Prostate gland (tissue), 2 donors: ENCODE data around the gene TIA1. TPM values are rescaled to one million over a fixed set of nuclear protein-coding genes. Genes with fewer than 3 reads are reported as not detected.

Source experiments
- DNase-seq: peaks from one replicate; pipeline ENCODE4 v3.0.0-alpha.2; 2019; ENCODE audit warnings: low spot score
- H3K27ac ChIP-seq, 2 donors: fragments of 200-600 bp; sonication (generic); 2 replicates each; pipeline ENCODE4 v1.5.1; 2017 to 2019
- H3K27me3 ChIP-seq: fragments of 200-600 bp; sonication (generic); replicated peaks from 2 replicates; pipeline ENCODE4 v1.5.1; 2019; ENCODE audit not compliant: insufficient read depth
- H3K36me3 ChIP-seq, 2 donors: fragments of 200-600 bp; sonication (generic); 1 replicate in 1 of 2; 2 replicates in 1 of 2; pipeline versions ENCODE4 v1.5.1 to v1.8.1; 2017 to 2019
- H3K4me1 ChIP-seq: fragments of 200-600 bp; sonication (generic); replicated peaks from 2 replicates; pipeline ENCODE4 v1.5.1; 2019
- H3K4me3 ChIP-seq, 2 donors: fragments of 200-600 bp; sonication (generic); 2 replicates each; pipeline ENCODE4 v1.5.1; 2017 to 2019
- H3K9me3 ChIP-seq: fragments of 200-600 bp; sonication (generic); 2 replicates; pipeline ENCODE4 v1.5.1; 2017
- POLR2A ChIP-seq: fragments of 450-650 bp; IDR thresholded peaks from one replicate; pipeline ENCODE4 v1.6.1; 2016; ENCODE audit warnings: antibody characterized with exemption, mild to moderate bottlenecking
- POLR2AphosphoS5 ChIP-seq: sonication (generic); formaldehyde crosslinking; IDR thresholded peaks from one replicate; pipeline ENCODE4 v1.6.1; 2017; ENCODE audit warnings: antibody characterized with exemption
- WGBS: methylation state at CpG from one replicate; pipeline ENCODE4 v1.1.5; 2018; 5-methylcytosine and 5-hydroxymethylcytosine counted together
- intact Hi-C: fragments of 100-400 bp; cut with DNase I; formaldehyde crosslinking; loops from one replicate; pipeline ENCODE4 v1.14.2; 2022
- microRNA counts, 2 donors: library from miRNA; unstranded; fragments of <30 nt; microRNA quantifications; one replicate each; lab custom pipeline; 2016 to 2017
- microRNA-seq: library from miRNA; unstranded; fragments of <30 nt; microRNA quantifications from one replicate; pipeline ENCODE4, GENCODE V29; 2016
- small RNA-seq, 2 donors: library from RNA; depleted of rRNA; stranded (forward); fragments of <200 nt; gene quantifications; one replicate each; pipeline ENCODE3, GENCODE V24; 2016
- total RNA-seq, 2 donors: library from RNA; depleted of rRNA; stranded (reverse); fragments of >200 nt; gene quantifications; one replicate each; pipeline ENCODE4 v1.1.0, GENCODE V29; 2016
- TF ChIP-seq, protein P1 (sequence below), 4 experiments: fragments of 200-600 bp in 2 of 4; fragments of 450-650 bp in 2 of 4; sonication (generic) in 2 of 4; IDR thresholded peaks; 1 replicate in 3 of 4; 2 replicates in 1 of 4; pipeline ENCODE4 v1.5.1; 2016 to 2019; ENCODE audit warnings: antibody characterized with exemption in 4 of 4, mild to moderate bottlenecking in 2 of 4, moderate library complexity in 2 of 4

Gene TIA1
- total RNA-seq, 2 donors from 2014 or later, result 65.3 to 100 TPM

DNA sequence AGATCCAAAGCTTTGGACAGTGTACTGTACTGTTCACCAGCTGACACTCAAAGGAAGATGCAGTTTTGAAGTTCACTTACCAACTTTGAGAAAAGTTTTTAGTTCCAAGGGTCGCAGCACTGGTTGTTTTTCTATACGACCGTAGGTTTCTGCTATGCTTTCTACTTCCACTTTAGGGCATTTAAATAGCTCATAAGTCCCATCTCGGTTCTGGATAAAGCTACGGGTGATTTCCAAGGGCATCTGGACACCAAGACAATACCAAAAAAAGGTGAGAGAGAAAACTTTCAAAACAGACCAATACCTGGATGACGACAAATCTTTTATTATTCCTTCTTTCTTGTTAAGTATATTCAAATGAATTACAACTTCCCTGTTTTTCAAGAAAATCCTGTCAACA is 87.9 kb downstream of the TIA1 start:
- H3K36me3 ChIP-seq, result no peaks in the 10 kb centered on the region
- no peaks in the 10 kb centered on the region for H3K9me3 ChIP-seq
- no peaks in the 10 kb centered on the region for H3K27me3 ChIP-seq
- H3K4me3 ChIP-seq, result no peak overlapping the region
- H3K27ac ChIP-seq, result no peak overlapping the region
- H3K4me1 ChIP-seq, result no peaks in the 10 kb centered on the region
- 82% methylated on average over 6 of the region's 6 CpGs for WGBS
- intact Hi-C loops, result no loop called here
- no peak for DNase-seq
- TF ChIP-seq, protein P1, sequence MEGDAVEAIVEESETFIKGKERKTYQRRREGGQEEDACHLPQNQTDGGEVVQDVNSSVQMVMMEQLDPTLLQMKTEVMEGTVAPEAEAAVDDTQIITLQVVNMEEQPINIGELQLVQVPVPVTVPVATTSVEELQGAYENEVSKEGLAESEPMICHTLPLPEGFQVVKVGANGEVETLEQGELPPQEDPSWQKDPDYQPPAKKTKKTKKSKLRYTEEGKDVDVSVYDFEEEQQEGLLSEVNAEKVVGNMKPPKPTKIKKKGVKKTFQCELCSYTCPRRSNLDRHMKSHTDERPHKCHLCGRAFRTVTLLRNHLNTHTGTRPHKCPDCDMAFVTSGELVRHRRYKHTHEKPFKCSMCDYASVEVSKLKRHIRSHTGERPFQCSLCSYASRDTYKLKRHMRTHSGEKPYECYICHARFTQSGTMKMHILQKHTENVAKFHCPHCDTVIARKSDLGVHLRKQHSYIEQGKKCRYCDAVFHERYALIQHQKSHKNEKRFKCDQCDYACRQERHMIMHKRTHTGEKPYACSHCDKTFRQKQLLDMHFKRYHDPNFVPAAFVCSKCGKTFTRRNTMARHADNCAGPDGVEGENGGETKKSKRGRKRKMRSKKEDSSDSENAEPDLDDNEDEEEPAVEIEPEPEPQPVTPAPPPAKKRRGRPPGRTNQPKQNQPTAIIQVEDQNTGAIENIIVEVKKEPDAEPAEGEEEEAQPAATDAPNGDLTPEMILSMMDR (IDR thresholded peaks at IDR 0.05), result no peak
- TF ChIP-seq POLR2A (no peak), POLR2AphosphoS5 (no peak)

MicroRNA genes within 50 kb of the gene (microRNA counts, 767-probe panel; counts per million panel counts)
- 0 to 431 counts per million in 2 donors for microRNA hsa-miR-1285-3p (lab: Ali Mortazavi, UCI)

Small RNAs within 50 kb of the gene (microRNA-seq; reads per million reads assigned to microRNA genes)
- gene MIR1285-2, result not detected

Small RNAs within 50 kb of the gene (small RNA-seq; reads per million reads assigned to genes)
- gene AC016700.2 (0 reads per million in 2 donors), gene MIR1285-2 (0 reads per million in 2 donors)

Other genes with a start within 250 kb of the TIA1 start
- gene PCBP1, start 161.2 kb downstream of the TIA1 start, total RNA-seq, result 100 to 1,000 TPM; 166 to 219 TPM
- 10 to 100 TPM; 23.6 to 27.9 TPM for gene C2orf42, start 57.6 kb downstream of the TIA1 start, total RNA-seq
- gene PCYOX1, start 9.5 kb upstream of the TIA1 start, total RNA-seq, result 10 to 100 TPM; 40.2 to 78.4 TPM
- gene SNRPG, start 45.1 kb upstream of the TIA1 start, total RNA-seq, result 100 to 1,000 TPM in 1 of 2 donors, 10 to 100 TPM in 1; 69.9 to 127 TPM
- gene FAM136A, start 53.4 kb upstream of the TIA1 start, total RNA-seq, result 10 to 100 TPM; 26.2 to 31.1 TPM